Right lobe of liver (tissue), 4 donors: ENCODE results near the gene SLCO3A1.

Source experiments
- POLR2A ChIP-seq: fragments of 450-650 bp; IDR thresholded peaks from one replicate; pipeline ENCODE4 v1.6.1; 2017; ENCODE audit warnings: antibody characterized with exemption, mild to moderate bottlenecking
- TF ChIP-seq, protein P1 (sequence below), 4 donors: fragments of 200-600 bp in 3 of 4; fragments of 450-650 bp in 1 of 4; IDR thresholded peaks; one replicate each; pipeline versions ENCODE4 v1.5.1 to v1.8.0; 2016 to 2022; ENCODE audit warnings: antibody characterized with exemption in 4 of 4, mild to moderate bottlenecking in 2 of 4
- donor health status: DM: no; HTN: no; CAD: no.
- donor health status: DM: no; HTN: no; CAD: no.
- donor health status: DM: no; HTN: yes; CAD: no.

DNA sequence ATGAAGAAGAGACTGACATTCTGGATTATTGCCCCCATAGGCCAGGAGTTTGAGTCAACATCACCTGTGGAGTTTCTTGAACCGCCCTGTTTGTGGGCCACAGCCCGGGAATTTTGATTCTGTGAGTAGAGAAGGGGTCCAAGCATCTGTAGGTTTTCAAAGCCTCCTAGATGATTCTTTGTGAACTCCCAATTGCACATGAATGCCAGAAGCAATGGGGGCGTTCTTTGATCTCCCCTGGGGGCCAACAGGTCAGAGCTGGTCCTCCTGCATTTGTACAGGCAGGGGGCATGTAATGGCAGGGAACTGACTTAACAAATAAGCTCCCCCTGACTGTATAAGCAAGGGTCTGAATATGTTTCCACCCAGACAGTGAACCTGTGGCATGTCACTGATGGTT lies 260.3 kb downstream of the SLCO3A1 start:
- TF ChIP-seq, protein P1, sequence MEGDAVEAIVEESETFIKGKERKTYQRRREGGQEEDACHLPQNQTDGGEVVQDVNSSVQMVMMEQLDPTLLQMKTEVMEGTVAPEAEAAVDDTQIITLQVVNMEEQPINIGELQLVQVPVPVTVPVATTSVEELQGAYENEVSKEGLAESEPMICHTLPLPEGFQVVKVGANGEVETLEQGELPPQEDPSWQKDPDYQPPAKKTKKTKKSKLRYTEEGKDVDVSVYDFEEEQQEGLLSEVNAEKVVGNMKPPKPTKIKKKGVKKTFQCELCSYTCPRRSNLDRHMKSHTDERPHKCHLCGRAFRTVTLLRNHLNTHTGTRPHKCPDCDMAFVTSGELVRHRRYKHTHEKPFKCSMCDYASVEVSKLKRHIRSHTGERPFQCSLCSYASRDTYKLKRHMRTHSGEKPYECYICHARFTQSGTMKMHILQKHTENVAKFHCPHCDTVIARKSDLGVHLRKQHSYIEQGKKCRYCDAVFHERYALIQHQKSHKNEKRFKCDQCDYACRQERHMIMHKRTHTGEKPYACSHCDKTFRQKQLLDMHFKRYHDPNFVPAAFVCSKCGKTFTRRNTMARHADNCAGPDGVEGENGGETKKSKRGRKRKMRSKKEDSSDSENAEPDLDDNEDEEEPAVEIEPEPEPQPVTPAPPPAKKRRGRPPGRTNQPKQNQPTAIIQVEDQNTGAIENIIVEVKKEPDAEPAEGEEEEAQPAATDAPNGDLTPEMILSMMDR (IDR thresholded peaks at IDR 0.05), result no peak
- TF ChIP-seq POLR2A, result no peak
